Uterus (tissue), 4 donors: ENCODE results near the gene TAF9. TPM values are rescaled to one million over a fixed set of nuclear protein-coding genes. Genes with fewer than 3 reads are reported as not detected.
A peak's percentile ranks its signal among the peaks of the same experiment; 100 is the strongest.

ENCODE experiments used
- DNase-seq, 2 donors: peaks; one replicate each; pipeline ENCODE4 v3.0.0-alpha.2; 2019 to 2020
- H3K27ac ChIP-seq, 2 donors: fragments of 200-600 bp; sonication (generic); 1 replicate in 1 of 2; 2 replicates in 1 of 2; pipeline ENCODE4 v1.5.1; 2016 to 2018
- H3K27me3 ChIP-seq, 2 donors: fragments of 200-600 bp; sonication (generic); one replicate each; pipeline ENCODE4 v1.5.1; 2018 to 2019; ENCODE audit warnings: control low read depth in 1 of 2
- H3K36me3 ChIP-seq, 2 donors: fragments of 200-600 bp; sonication (generic); one replicate each; pipeline ENCODE4 v1.5.1; 2019; ENCODE audit warnings: control low read depth in 1 of 2
- H3K4me1 ChIP-seq, 2 donors: fragments of 200-600 bp; sonication (generic); one replicate each; pipeline ENCODE4 v1.5.1; 2018 to 2019; ENCODE audit warnings: control low read depth in 1 of 2
- H3K4me3 ChIP-seq, 2 donors: fragments of 200-600 bp; sonication (generic); 1 replicate in 1 of 2; 2 replicates in 1 of 2; pipeline ENCODE4 v1.5.1; 2018 to 2019; ENCODE audit warnings: mild to moderate bottlenecking in 1 of 2
- H3K9me3 ChIP-seq, 2 donors: fragments of 200-600 bp; sonication (generic); one replicate each; pipeline ENCODE4 v1.5.1; 2019; ENCODE audit warnings: control low read depth in 1 of 2
- POLR2A ChIP-seq, 2 donors: fragments of 450-650 bp; IDR thresholded peaks; one replicate each; pipeline ENCODE4 v1.6.1; 2016; ENCODE audit warnings: antibody characterized with exemption in 2 of 2, mild to moderate bottlenecking in 1 of 2, moderate library complexity in 1 of 2
- intact Hi-C: fragments of 100-400 bp; cut with DNase I; formaldehyde crosslinking; loops from one replicate; pipeline ENCODE4 v1.15.1; 2023; ENCODE audit warnings: low total_unique reads
- total RNA-seq, 4 donors: library from RNA; depleted of rRNA in 3 of 4; stranded (reverse); fragments of >200 nt in 3 of 4; gene quantifications; one replicate each; pipeline versions ENCODE4 v1.1.0 to v1.2.4, GENCODE V29; 2014 to 2023
- TF ChIP-seq, protein P1 (sequence below), 4 experiments: fragments of 200-600 bp in 2 of 4; fragments of 450-650 bp in 2 of 4; sonication (generic) in 2 of 4; IDR thresholded peaks; one replicate each; pipeline ENCODE4 v1.5.1; 2016 to 2019; ENCODE audit warnings: antibody characterized with exemption in 4 of 4, mild to moderate bottlenecking in 2 of 4, moderate library complexity in 1 of 4
- donor health status: DM: yes; HTN: yes; CAD: no.

Gene TAF9, protein sequence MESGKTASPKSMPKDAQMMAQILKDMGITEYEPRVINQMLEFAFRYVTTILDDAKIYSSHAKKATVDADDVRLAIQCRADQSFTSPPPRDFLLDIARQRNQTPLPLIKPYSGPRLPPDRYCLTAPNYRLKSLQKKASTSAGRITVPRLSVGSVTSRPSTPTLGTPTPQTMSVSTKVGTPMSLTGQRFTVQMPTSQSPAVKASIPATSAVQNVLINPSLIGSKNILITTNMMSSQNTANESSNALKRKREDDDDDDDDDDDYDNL
- total RNA-seq: 10 to 100 TPM; 10.9 to 50.5 (median 32.7) TPM

DNA sequence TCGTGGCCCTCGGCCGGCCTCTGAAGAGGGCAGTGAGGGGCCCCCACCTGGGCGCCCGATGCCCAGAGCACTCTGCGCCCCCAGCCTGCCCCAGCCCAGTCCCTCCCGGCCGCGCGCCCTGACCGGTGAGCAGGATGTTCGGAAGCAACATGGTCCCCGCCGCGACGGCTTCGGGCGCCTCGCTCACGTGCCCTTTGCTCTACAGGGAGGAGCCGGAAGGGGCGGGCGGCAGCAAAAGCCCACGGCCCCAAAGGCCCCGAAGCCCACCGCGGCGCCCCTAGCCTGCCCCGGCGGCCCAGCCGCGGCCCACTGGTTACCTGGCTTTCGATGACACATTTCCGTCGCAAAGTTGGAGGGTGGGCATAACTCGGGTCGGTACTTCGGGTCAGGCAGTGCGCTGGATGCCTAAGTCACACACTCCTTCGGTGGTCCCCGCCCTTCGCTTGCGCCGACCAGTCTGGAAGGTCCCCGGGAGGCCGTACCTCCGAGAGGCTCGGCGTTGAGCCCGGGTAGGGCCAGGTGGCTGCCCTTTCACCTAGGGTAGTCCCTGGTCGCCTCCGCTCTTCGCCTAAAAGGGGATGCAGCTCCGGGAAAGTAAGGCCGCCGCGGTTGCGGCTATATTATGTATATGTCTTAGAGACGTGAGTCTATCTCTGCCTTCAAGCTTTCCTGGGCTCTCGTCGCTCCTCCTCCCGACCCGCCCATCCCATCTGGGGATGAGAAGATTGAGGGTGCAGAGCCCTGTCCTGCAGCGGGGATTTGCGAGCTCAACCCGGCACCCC is at the start of gene TAF9, which contains the start of the genes AK6 and RAD17:
TAF9 (minus strand) TSS at position 181 of the 782 bp plus-strand sequence. CDS start 3,783 bp downstream, outside the sequence.
AK6 (minus strand) TSS at position 181 of the 782 bp plus-strand sequence; CDS start at position 151, 30 bp downstream.
RAD17 (plus strand) TSS at position 479 of the 782 bp plus-strand sequence. CDS start 2,391 bp downstream, outside the sequence.
- Histone ChIP-seq H3K27ac (peak within 1 kb of the TSS; percentile 96 to 98), H3K36me3 (no peaks in the 10 kb centered on the region), H3K27me3 (no peaks in the 10 kb centered on the region), H3K9me3 (no peaks in the 10 kb centered on the region), H3K4me3 (peak within 1 kb of the TSS; percentile 86 to 88), H3K4me1 (no peaks in the 10 kb centered on the region)
- intact Hi-C loops: no loop called here
- DNase-seq: peak; percentile 91
- TF ChIP-seq, protein P1, sequence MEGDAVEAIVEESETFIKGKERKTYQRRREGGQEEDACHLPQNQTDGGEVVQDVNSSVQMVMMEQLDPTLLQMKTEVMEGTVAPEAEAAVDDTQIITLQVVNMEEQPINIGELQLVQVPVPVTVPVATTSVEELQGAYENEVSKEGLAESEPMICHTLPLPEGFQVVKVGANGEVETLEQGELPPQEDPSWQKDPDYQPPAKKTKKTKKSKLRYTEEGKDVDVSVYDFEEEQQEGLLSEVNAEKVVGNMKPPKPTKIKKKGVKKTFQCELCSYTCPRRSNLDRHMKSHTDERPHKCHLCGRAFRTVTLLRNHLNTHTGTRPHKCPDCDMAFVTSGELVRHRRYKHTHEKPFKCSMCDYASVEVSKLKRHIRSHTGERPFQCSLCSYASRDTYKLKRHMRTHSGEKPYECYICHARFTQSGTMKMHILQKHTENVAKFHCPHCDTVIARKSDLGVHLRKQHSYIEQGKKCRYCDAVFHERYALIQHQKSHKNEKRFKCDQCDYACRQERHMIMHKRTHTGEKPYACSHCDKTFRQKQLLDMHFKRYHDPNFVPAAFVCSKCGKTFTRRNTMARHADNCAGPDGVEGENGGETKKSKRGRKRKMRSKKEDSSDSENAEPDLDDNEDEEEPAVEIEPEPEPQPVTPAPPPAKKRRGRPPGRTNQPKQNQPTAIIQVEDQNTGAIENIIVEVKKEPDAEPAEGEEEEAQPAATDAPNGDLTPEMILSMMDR (IDR thresholded peaks at IDR 0.05): peak in 1 of 4 experiments; percentile 4
- TF ChIP-seq POLR2A (IDR thresholded peaks at IDR 0.05): peak; percentile 32 to 64

DNA sequence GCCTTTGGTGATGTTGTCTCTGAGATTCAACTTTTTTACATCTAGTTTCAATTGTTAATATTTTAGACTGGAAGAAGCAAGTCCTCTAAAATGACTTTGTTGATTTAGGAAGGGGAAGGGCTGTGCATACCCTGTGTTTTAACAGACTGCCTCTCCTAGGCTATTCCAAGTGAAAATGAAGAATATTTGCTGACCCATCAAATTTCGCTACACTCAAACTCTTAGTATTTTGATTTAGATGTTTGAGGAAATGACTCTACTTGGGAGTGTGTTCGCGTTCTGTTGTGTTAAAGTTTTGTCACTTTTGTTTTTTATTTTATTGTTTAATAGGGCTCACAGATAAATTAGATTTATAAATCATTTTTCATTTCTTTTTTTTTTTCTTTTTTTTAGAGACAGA is 49.2 kb upstream of the TAF9 start:
- intact Hi-C loops: no loop called here
- Histone ChIP-seq H3K4me1 (no peaks in the 10 kb centered on the region), H3K27me3 (no peaks in the 10 kb centered on the region), H3K36me3 (no peaks in the 10 kb centered on the region), H3K27ac (no peak overlapping the region), H3K4me3 (no peak overlapping the region), H3K9me3 (no peaks in the 10 kb centered on the region)
- no peak for TF ChIP-seq POLR2A (IDR thresholded peaks at IDR 0.05)
- TF ChIP-seq, protein P1 (IDR thresholded peaks at IDR 0.05): no peak
- no peak for DNase-seq

DNA sequence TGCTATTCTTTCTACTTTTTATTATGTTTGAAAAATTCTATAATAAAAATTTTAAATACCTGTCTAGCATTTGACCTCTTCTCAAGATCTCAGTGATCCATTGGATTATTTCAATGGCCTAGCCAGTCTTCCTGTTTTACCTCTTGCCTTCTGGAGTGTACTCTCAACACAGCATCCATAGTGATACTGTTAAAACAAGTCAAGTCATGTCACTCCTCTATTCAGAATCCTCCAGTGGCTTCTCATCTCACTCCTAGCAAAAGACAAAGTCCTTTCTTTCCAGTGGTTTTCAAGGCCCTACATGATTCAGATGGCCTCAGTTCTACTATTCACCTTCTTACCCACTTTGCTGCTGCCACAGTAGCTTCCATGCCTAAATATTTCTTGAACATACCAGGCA is 47.4 kb upstream of the TAF9 start:
- H3K27me3 ChIP-seq: no peaks in the 10 kb centered on the region
- H3K27ac ChIP-seq: no peak overlapping the region
- no peaks in the 10 kb centered on the region for H3K36me3 ChIP-seq
- H3K4me3 ChIP-seq: no peak overlapping the region
- no peaks in the 10 kb centered on the region for H3K4me1 ChIP-seq
- intact Hi-C loops: no loop called here
- no peak for TF ChIP-seq POLR2A (IDR thresholded peaks at IDR 0.05)
- TF ChIP-seq, protein P1 (IDR thresholded peaks at IDR 0.05): no peak
- H3K9me3 ChIP-seq: no peaks in the 10 kb centered on the region
- no peak for DNase-seq

DNA sequence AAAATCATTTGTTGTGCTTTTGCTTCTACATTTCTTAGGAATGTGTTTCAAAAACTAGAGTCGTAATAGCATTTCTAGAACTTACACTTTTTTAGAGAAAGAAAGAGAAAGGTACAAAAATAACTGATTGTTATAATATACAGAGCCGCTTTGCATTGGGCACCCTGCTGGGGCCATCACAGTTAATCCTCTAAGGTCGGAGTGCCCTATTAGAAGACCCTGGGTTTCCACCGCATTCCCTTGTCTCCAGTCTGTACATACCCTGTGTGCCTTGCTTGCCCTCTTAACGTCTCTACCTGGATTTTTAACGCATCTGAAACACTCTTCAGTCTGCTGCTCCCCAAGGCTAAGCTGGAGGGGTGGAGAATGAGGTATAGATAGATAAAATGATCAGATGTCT is 46.9 kb upstream of the TAF9 start:
- DNase-seq: no peak
- Histone ChIP-seq H3K9me3 (no peaks in the 10 kb centered on the region), H3K4me3 (no peak overlapping the region), H3K27ac (no peak overlapping the region), H3K36me3 (no peaks in the 10 kb centered on the region), H3K4me1 (no peaks in the 10 kb centered on the region), H3K27me3 (no peaks in the 10 kb centered on the region)
- intact Hi-C loops: no loop called here
- TF ChIP-seq, protein P1 (IDR thresholded peaks at IDR 0.05): no peak
- TF ChIP-seq POLR2A (IDR thresholded peaks at IDR 0.05): no peak

DNA sequence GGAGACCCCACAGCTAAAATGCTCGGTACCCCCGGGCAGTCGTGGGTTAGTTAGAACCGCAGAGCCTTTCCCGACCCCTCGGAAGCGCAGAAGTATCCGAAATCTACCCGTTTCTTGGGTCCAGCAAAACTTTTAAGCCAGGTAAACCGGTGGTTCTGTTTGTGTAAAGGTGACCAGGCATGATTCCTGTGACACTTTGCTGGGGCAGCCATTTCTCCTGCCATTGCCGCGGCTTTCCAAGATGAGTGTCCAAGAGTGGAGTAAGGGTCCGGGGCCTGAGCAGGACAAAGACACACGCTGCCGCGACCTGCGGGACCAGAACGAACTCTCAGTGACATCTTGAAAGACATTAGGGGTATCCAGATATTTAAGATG is 46.3 kb upstream of the TAF9 start:
- no peak overlapping the region for H3K27ac ChIP-seq
- H3K9me3 ChIP-seq: no peaks in the 10 kb centered on the region
- peak overlapping the region; percentile 2 to 36 for H3K4me3 ChIP-seq
- H3K36me3 ChIP-seq: no peaks in the 10 kb centered on the region
- DNase-seq: no peak
- H3K27me3 ChIP-seq: no peaks in the 10 kb centered on the region
- H3K4me1 ChIP-seq: no peaks in the 10 kb centered on the region
- no peak for TF ChIP-seq POLR2A (IDR thresholded peaks at IDR 0.05)
- TF ChIP-seq, protein P1 (IDR thresholded peaks at IDR 0.05): no peak
- intact Hi-C loops: no loop called here
